Measurements from ENCODE around the gene CNOT6L.
"Not testable (repeated sequence)": the region's sequence is repeated elsewhere in the genome, so short reads cannot be mapped to it uniquely, and the experiment has no call there.

The CNOT6L gene

GRCh38 chr4:77777135-77777807, 41.9 kb downstream of the CNOT6L start:
- peak; percentile 45 for DNase-seq

- DNase-seq = no peak
Measured at GRCh38 chr4:77776182-77777134, 42.7 kb downstream of the CNOT6L start.

- no peak for DNase-seq
Measured at GRCh38 chr4:77773101-77773500, 46.1 kb downstream of the CNOT6L start.

DNA sequence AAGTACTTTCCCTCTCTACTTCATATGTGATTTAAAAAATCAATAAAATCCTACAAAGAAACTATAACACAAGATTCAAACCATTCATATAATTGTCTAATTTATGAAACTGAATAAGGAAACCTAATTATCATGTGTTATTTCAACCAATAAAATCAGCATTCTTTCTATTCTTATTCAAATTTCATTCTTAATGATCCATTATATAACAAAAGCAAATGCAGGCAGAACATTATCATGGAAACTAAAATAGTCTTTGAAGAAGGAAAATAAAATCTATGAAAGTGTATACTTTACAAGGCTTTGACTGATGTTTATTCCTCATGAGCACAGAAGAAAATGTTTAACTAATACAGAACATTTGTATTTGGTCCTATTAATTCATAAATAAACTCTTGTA, 47.6 kb downstream of the CNOT6L start:
- DNase-seq = no peak

DNA sequence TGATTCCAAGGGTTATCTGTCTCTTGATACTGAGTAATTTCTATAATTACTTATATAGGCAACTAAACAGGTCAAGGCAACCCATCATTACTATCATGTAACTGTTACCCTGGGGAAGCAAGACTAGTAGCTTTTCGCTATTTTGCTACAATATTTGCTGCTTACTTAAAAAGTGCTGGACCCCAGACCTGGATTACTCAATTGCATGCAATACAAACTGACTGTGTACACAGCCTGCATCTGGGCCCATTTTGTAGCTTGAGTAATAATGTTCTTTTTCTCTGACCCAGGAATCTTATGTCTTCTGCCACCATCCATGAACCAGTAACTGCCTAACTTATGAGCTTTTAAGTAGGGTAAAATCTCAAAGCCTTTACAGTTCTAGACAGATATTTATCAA, 53.4 kb downstream of the CNOT6L start:
- no peak for DNase-seq

GRCh38 chr4:77762531-77762930, 56.6 kb downstream of the CNOT6L start:
- DNase-seq = no peak

GRCh38 chr4:77761595-77761994, 57.6 kb downstream of the CNOT6L start:
- DNase-seq = no peak

DNA sequence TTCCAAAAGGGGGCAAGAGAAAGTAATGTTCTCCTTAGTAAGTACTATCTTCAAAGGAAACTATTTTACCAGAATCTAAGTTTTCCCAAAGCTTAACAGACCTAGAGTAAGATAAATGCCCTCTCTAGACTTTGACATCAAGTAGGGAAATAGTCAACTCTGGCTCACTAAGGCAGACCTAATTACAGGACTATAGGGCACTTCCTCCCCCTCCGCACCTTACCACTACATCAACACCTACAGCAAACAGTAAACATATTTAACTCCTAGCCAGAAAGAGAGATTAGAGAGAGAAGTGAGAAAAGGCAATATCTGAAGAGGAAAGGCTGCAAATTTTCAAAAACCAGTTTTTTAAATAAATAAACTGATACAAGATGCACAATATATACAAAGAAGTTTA, 60.4 kb downstream of the CNOT6L start:
- DNase-seq = no peak

GRCh38 chr4:77751764-77752163, 67.4 kb downstream of the CNOT6L start:
- no peak for DNase-seq

DNA sequence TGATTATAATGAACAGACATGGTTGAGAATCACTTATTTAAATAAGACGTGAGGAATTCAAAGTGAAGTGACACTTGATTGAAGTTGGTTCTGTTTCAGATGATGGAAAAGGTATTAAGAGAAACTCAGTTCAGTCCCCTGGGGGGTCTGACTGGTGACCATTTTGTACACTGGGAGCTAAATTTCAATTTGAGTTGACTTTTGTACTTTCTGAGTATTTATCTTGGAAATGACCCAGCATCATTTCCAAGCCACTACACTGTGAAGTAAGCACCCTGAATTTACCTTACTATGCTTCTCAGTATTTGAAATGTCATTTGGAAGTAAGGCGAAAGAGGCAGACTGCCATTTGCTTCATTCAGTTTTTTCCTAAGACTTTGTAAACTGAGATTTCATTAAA, 73.4 kb downstream of the CNOT6L start:
- no peak for DNase-seq

GRCh38 chr4:77742054-77742453, 77.1 kb downstream of the CNOT6L start:
- DNase-seq = no peak

- no peak for DNase-seq
Measured at GRCh38 chr4:77740480-77740879, 78.7 kb downstream of the CNOT6L start.

DNA sequence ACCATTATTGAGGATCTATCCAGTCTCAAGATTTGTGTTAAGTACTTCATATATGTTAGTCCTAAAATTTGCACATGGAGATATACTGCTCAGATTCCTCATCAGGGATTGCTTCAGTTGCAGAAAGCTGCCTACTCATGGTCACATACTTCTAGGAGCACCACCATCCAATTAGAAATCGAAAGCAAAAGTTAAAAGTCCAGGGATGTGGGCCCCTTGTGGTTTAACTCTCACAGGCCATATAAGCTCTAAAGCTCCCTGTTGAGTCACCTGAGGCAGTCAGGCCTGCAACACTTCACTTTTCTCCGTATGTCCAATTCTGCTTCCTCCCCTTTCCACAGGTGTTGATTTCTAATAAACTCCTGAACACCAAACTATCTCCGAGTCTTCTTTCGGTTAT, 84.2 kb downstream of the CNOT6L start:
- peak; percentile 78 for DNase-seq

DNA sequence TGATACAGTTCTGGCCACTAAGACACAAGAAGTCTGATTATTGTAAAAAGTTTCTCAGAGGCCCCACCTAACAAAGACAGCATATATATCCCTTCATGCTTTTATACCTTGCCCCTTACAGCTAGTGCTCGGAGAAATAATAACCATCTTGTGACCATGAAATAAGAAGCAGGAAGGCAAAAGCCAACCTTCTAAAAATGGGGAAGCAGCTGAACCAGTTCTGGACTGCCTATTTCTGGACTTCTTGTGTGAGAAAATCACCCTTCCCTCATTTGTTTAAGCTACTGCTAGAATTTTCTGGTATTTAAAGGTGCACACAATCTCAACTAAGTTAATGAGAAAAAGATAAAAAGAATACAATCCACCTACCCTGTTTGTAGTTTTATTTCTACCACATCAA, 87.5 kb downstream of the CNOT6L start:
- DNase-seq = no peak

- no peak for DNase-seq
Measured at GRCh38 chr4:77728420-77728819, 90.7 kb downstream of the CNOT6L start.

DNA sequence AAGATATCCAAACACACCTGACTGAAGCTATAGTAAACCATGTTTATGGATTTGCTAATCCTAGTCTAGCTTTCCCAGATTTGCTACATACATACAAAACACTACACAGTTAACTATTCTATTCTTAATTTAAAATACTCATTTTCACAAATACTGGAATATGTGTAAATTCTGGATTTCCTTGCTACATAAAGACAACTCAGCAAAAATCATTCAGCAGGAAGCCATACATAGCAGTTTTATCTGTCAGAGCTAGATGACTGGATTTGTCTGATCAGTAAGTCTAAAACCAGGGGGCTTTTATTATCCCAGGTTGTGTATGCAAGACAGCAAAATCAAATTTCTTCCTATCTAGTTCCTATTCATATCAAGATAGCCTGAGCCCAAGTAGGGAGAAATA, 98.1 kb downstream of the CNOT6L start:
- DNase-seq = no peak

DNA sequence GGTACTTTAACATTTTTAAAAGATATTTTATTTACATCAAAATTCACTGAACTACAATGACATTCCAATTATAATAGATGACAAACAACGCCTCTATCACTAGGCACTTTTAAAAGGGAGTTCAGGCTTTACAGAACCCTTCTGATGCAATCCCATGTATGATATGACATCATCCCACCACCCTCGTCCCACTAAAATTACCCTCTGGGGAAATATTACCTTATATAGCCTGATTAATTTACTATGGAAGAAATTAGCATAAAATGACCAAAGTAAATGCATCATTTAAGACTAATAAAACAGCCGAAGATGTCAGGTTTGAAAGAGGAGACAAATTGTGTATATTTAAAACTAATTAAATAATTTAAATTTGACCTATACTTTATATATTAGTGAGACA, 100.7 kb downstream of the CNOT6L start:
- DNase-seq = not testable (repeated sequence)

GRCh38 chr4:77715414-77716290, 103.5 kb downstream of the CNOT6L start:
- DNase-seq = peak; percentile 52

DNA sequence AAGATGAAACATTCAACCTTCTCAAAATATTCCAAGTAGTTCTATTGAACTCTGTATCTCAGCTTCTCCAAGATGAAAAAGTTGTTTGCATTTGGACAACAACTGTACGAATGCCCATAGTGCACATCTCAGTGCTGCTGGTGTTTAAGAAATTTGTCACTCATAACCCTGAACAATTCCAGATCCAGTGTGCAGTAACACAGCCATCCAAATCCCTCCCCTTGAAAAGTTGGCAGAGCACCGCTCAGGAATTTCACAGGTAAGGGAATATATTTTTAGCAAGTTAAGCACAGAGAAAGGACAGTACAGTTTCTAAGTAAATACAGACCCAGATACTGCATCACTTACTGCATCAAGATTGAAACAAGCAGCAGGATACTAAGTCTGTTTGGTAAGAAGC, 104.7 kb downstream of the CNOT6L start:
- no peak for DNase-seq

GRCh38 chr4:77713884-77714283, 105.3 kb downstream of the CNOT6L start:
- no peak for DNase-seq

DNA sequence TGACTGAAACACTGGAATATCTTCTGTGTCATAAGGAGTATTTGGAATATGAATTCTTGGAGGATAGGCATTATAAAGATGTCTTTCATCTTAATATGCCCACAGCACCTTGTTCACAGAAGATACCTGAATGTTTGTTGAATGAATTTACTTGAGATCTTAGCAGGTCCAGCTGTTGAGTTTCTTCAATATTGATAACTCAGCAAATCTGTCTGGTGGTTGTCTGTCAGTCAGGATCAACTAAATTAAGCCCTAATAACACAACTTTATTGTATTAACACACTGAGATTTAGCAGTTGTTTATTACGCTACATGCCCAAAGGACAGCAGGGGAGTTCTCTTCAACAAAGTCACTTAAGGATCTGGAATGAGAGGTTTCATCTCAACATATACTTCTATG, 106.5 kb downstream of the CNOT6L start:
- no peak for DNase-seq

- no peak for DNase-seq
Measured at GRCh38 chr4:77711469-77711868, 107.7 kb downstream of the CNOT6L start.

DNA sequence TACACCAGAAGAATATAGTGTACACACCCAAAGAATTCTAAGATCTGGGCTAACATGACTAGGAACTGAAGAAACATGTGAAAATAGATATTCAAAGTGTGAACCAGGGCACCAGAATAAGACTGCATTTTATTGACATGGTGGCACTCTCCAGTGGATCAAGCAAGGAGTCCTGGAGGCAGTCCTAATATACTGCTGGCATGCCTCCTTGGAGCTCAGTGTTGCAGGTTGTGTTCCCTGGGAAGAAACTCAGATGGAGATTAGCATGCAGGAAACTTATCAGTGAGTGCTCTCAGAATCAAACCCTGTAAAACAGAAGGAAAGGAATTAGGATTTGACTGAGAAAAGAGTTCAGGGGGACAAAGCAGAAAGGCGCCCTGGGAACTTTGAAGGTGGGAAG, 108.5 kb downstream of the CNOT6L start:
- DNase-seq = no peak
